NCI-H1417 (cell line): ENCODE measurements around the gene SCN3A.
A peak's percentile ranks its signal among the peaks of the same experiment; 100 is the strongest.

ENCODE experiments used
- DNase-seq, 3 experiments: peaks; one replicate each; lab custom pipeline; 2025; lab: John Stamatoyannopoulos, UW

Gene SCN3A

GRCh38 chr2:165203689-165204559 is at the start of gene SCN3A:
SCN3A (minus strand) TSS chr2:165204050; CDS start chr2:165176394, 27,656 bp downstream.
- DNase-seq = peak; percentile 26 to 83 (median 83)

GRCh38 chr2:165253178-165253577 is 49.3 kb upstream of the SCN3A start:
- no peak for DNase-seq

GRCh38 chr2:165251366-165251765 is 47.5 kb upstream of the SCN3A start:
- DNase-seq = no peak

- no peak for DNase-seq
Observed at GRCh38 chr2:165248238-165248637, 44.4 kb upstream of the SCN3A start.

GRCh38 chr2:165245081-165245793 is 41.4 kb upstream of the SCN3A start:
- no peak for DNase-seq

GRCh38 chr2:165240916-165241315 is 37.1 kb upstream of the SCN3A start:
- DNase-seq = peak in 1 of 3 experiments; percentile 15

GRCh38 chr2:165239856-165240515 is 36.1 kb upstream of the SCN3A start:
- peak in 2 of 3 experiments; percentile 8 to 47 for DNase-seq

- peak; percentile 13 to 78 (median 68) for DNase-seq
Observed at GRCh38 chr2:165239230-165239629, 35.4 kb upstream of the SCN3A start, which contains the start of gene SCN2A. SCN2A (plus strand) TSS chr2:165239414; CDS start chr2:165295824, 56,410 bp downstream.

GRCh38 chr2:165238295-165238694 is 34.4 kb upstream of the SCN3A start:
- DNase-seq = no peak

- no peak for DNase-seq
Observed at GRCh38 chr2:165237056-165237455, 33.2 kb upstream of the SCN3A start.

GRCh38 chr2:165227571-165227970 is 23.7 kb upstream of the SCN3A start:
- DNase-seq = no peak

- DNase-seq = no peak
Observed at GRCh38 chr2:165224941-165225340, 21.1 kb upstream of the SCN3A start.

- no peak for DNase-seq
Observed at GRCh38 chr2:165219481-165219880, 15.6 kb upstream of the SCN3A start.

- DNase-seq = no peak
Observed at GRCh38 chr2:165214093-165214492, 10.2 kb upstream of the SCN3A start.

GRCh38 chr2:165208094-165208493 is 4.2 kb upstream of the SCN3A start:
- no peak for DNase-seq

- no peak for DNase-seq
Observed at GRCh38 chr2:165205865-165206264, 2.0 kb upstream of the SCN3A start.

GRCh38 chr2:165202239-165202638 is 1.6 kb downstream of the SCN3A start:
- DNase-seq = peak in 2 of 3 experiments; percentile 2 to 21

GRCh38 chr2:165198181-165198580 is 5.7 kb downstream of the SCN3A start:
- no peak for DNase-seq

GRCh38 chr2:165197346-165197745 is 6.5 kb downstream of the SCN3A start:
- DNase-seq = no peak

- DNase-seq = no peak
Observed at GRCh38 chr2:165196411-165196810, 7.4 kb downstream of the SCN3A start.

GRCh38 chr2:165193178-165193777 is 10.6 kb downstream of the SCN3A start:
- peak in 1 of 3 experiments; percentile 25 for DNase-seq

- DNase-seq = no peak
Observed at GRCh38 chr2:165192729-165193128, 11.1 kb downstream of the SCN3A start.
